HL-60 (cell line): Measurements from ENCODE around the gene GNPTAB.

Source experiments
- DNase-seq, 2 experiments: peaks; one replicate each; pipeline ENCODE4 v3.0.0-alpha.2; 2010 to 2020; ENCODE audit warnings: low read depth in 1 of 2, low spot score in 1 of 2
- H3K27ac ChIP-seq: fragments of 250-450 bp; sonication (Bioruptor Pico); replicated peaks from 2 replicates; pipeline ENCODE4 v1.5.1; 2020; ENCODE audit warnings: mild to moderate bottlenecking, moderate library complexity
- H3K27me3 ChIP-seq: fragments of 250-450 bp; sonication (Bioruptor Pico); 2 replicates; pipeline ENCODE4 v1.5.1; 2021; ENCODE audit warnings: mild to moderate bottlenecking, moderate library complexity; ENCODE audit not compliant: insufficient read depth, poor library complexity, severe bottlenecking
- H3K4me3 ChIP-seq: replicated peaks from 2 replicates; pipeline ENCODE4 v1.5.1; 2011; ENCODE audit warnings: mild to moderate bottlenecking, control low read depth, low read length; ENCODE audit not compliant: insufficient read depth
- CTCF ChIP-seq: IDR thresholded peaks from one replicate; pipeline ENCODE4 v1.5.1; 2011; ENCODE audit warnings: low read length, control low read depth, inconsistent platforms; ENCODE audit not compliant: insufficient read depth
- GABPA ChIP-seq: IDR thresholded peaks from 2 replicates; pipeline ENCODE4 v1.6.1; 2012; ENCODE audit warnings: low read depth
- POLR2AphosphoS5 ChIP-seq: IDR thresholded peaks from 2 replicates; pipeline ENCODE4 v1.6.1; 2012; ENCODE audit warnings: low read depth
- REST ChIP-seq: IDR thresholded peaks from 2 replicates; pipeline ENCODE4 v1.6.1; 2012; ENCODE audit warnings: low read depth; ENCODE audit not compliant: insufficient replicate concordance
- SPI1 ChIP-seq: IDR thresholded peaks from 2 replicates; pipeline ENCODE4 v1.6.1; 2012; ENCODE audit warnings: low read depth, mild to moderate bottlenecking, borderline replicate concordance

Gene GNPTAB

GRCh38 chr12:101768781-101769180 lies 62.0 kb downstream of the GNPTAB start:
- Histone ChIP-seq H3K4me3 (no peak overlapping the region), H3K27me3 (no peaks in the 10 kb centered on the region), H3K27ac (no peak overlapping the region)
- no peak for DNase-seq
- TF ChIP-seq REST (no peak), POLR2AphosphoS5 (no peak), GABPA (no peak), SPI1 (no peak), CTCF (no peak)

DNA sequence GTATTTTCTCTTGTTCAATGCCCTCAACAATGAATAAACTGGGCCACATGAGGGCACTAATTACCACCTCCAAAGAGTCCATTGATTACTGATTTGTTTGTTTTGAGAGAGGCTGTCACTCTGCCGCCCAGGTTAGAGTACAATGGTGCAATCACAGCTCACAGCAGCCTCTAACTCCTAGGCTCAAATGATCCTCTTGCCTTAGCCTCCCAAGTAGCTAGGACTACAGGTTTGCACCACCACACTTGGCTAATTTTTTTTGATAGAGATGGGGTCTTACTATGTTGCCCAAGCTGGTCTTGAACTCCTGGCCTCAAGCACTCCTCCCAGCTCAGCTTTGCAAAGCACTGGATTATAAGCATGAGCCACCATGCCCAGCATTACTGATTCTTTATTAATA lies 63.2 kb downstream of the GNPTAB start:
- Histone ChIP-seq H3K27ac (no peak overlapping the region), H3K4me3 (no peak overlapping the region), H3K27me3 (no peaks in the 10 kb centered on the region)
- DNase-seq = no peak
- no peak for TF ChIP-seq GABPA
- no peak for TF ChIP-seq SPI1
- no peak for TF ChIP-seq POLR2AphosphoS5
- no peak for TF ChIP-seq CTCF
- TF ChIP-seq REST = no peak

DNA sequence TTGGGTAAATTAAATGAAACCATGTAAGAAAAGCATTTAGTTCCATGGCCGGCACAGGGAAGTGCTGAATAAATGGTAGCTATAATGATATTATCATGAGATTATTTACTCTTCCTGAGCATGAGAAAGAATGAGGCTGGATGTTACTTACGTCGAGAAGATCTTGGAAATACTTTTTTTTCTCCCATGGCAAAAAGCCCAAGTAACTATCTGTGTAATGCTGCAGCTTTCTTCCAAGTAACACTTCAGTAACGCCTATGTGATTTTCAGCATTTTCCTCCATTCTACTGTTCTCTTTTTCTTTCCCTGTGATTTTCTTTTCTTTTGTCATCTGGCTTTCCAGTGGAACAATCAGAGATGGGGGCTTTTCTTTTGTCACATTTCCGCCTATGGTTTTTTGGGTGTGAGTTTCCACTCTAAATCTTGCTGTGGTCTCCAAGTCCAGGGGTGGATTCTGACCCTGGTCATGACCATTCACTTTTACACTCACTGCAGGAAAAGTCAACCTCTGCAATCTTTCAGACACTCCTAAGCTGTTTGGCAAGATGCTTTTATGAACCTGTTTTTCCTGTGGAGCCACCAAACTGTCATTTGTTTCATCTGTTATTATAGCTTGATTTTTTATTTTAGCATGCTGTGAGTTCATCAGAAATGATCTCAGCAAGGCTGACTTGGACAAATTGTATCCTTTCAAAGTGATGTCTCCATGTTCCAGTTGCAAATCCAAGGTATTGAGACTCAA lies 66.5 kb downstream of the GNPTAB start:
- H3K4me3 ChIP-seq = no peak overlapping the region
- TF ChIP-seq SPI1 (no peak), REST (no peak), CTCF (no peak), GABPA (no peak)
- H3K27me3 ChIP-seq = no peaks in the 10 kb centered on the region
- H3K27ac ChIP-seq = no peak overlapping the region
- DNase-seq = no peak
